ENCODE results near the gene ATP6V1F. TPM values are rescaled to one million over a fixed set of nuclear protein-coding genes. Genes with fewer than 3 reads are reported as not detected.

The ATP6V1F gene, protein sequence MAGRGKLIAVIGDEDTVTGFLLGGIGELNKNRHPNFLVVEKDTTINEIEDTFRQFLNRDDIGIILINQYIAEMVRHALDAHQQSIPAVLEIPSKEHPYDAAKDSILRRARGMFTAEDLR
- 100 to 1,000 TPM in 3 of 4 donors, 10 to 100 TPM in 1; 72.3 to 240 (median 123) TPM for total RNA-seq

DNA sequence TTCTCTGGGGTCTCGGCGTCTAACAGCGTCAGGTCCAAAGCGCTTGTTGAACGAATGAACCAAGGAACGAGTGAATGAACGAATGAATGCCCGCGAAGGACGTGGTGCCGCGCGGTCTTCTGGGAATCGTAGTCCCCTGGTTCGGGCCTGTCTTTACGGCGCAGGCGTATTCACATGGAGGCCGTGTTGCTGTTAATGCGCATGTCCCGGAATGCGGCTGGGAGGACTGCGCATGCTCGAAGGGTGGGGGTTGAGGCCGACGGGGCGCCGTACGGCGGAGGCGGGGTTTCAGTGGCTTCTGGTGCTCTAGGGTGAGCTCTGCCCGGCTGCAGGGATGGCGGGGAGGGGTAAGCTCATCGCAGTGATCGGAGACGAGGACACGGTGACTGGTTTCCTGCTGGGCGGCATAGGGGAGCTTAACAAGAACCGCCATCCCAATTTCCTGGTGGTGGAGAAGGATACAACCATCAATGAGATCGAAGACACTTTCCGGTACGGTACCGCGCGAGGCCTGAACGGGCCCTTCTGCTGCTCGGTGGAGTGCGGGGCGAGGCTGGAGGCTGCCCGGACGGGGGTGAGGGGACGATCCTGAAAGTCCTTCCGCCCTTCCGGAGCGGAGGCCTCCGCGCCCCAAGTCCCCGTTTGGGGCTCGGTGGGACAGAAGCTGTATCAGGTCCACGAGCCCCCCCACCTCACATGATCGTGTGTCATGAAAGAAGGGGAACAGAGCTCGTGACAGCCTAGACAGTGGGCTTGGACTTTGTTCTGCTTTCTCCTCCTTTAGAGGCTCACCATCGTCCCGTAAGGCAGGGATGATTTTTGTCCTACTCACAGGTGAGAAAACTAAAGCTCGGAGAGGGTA lies at the start of gene ATP6V1F:
ATP6V1F (plus strand) TSS at position 286 of the 862 bp plus-strand sequence; CDS start at position 335, 49 bp downstream.
- TF ChIP-seq, protein P1, sequence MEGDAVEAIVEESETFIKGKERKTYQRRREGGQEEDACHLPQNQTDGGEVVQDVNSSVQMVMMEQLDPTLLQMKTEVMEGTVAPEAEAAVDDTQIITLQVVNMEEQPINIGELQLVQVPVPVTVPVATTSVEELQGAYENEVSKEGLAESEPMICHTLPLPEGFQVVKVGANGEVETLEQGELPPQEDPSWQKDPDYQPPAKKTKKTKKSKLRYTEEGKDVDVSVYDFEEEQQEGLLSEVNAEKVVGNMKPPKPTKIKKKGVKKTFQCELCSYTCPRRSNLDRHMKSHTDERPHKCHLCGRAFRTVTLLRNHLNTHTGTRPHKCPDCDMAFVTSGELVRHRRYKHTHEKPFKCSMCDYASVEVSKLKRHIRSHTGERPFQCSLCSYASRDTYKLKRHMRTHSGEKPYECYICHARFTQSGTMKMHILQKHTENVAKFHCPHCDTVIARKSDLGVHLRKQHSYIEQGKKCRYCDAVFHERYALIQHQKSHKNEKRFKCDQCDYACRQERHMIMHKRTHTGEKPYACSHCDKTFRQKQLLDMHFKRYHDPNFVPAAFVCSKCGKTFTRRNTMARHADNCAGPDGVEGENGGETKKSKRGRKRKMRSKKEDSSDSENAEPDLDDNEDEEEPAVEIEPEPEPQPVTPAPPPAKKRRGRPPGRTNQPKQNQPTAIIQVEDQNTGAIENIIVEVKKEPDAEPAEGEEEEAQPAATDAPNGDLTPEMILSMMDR (IDR thresholded peaks at IDR 0.05; ENCODE audit: low read depth): no peak

DNA sequence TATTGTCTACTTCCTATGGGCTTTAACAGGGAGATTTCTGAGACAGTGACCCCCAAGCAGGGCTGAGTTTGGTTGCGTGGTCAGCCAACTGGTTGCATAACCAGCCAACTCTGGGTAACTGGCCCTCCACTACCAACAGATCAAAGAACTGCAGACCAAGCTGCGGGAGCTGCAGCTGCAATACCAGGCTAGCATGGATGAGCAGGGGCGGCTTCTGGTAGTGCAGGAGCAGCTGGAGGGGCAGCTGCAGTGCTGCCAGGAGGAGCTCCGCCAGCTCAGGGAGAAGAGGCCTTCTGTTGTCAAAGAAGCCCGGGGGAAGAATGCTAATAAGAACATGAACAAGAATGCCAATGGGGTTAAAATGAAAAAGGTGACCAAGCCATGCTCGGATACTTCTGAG lies 48.2 kb upstream of the ATP6V1F start:
- TF ChIP-seq, protein P1 (IDR thresholded peaks at IDR 0.05; ENCODE audit: low read depth): no peak

DNA sequence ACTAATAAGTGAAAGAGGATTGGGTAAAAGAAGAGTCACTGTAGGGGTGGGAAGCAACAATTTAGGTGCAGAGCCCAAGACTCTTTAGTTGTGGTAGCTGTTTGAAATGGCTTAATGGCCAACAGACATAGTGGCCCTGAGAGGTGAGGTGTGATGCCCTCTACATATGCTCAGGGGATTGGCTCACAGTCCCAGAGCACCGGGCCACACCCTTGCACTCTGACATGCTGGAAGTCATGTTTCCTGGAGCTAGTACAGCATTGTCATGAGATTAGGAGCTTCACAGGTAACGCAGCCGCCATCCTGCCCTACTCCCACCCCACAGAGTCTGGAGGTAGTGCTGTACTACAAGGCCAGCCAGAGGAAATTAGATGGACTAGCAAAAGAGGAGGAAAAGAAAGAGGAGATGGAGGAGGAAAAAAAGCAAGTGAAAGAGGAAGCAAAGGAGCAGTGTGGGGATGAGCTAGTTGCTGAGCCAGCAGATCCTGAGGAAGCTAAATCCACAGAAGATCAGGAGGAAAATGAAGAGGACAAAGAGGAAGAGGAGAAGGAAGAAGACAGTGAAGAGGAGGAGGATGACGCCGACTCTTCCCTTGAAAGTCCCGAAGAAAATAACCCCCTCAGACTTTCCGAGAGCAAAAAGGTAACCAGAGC lies 47.2 kb upstream of the ATP6V1F start:
- TF ChIP-seq, protein P1 (IDR thresholded peaks at IDR 0.05; ENCODE audit: low read depth): no peak

DNA sequence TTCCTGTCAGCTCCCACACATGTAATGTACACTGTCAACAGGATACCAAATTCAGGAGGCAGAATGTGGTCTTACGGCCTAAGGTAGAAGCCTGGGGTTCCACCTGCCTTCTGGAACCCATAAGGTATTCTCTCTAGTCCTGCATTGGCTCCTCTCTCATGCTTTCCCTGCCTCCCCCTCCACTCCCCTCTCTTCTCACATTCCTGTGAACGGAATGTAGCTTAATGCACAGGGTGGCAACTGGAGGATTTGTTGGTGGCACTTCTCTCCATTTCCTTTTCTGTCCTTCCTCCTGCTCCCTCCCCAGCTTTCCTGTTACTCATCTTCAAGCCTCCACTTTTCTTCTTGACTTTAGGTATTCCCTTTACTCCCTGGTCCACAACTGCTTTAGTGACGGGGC lies 44.0 kb upstream of the ATP6V1F start:
- TF ChIP-seq, protein P1 (IDR thresholded peaks at IDR 0.05; ENCODE audit: low read depth): no peak

DNA sequence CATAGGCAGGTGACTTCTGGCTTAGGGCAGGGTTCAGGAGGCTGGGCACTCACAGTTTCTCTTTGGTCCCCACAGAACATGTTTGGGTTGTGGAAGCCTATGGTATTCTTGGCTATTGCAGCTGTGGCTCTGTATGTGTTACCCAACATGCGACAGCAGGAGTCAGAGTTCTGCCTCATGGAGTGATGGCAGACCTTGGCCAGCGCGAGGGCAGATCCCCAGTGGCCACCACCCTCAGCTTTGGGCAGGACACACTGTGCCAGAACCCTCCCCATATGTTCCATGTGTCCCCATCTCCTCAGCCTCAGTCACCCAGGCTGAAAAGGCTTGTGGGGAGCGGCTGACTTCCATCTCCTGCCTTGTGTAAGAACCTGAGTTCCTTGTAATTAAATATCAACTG lies 40.9 kb upstream of the ATP6V1F start:
- TF ChIP-seq, protein P1 (IDR thresholded peaks at IDR 0.05; ENCODE audit: low read depth): no peak

DNA sequence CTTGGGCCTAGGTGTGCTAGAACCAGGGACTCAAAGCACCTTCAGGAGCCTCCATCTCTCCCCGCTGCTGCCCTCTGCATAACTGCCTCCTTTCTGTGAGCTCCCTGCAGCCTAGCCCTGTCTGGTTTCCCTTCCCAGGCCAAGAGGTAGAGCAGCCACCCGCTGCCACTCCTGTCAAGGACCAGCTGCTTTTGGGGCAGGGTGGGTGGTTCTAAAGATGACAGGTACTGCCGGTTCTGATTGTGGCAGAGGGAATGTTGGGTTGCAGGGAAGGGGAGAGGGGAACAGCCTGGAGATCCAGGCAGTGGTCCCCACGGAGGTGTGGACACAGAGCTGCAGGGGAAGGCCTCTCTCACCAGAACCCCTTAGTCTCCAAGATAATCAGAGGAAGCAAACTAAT lies 36.1 kb upstream of the ATP6V1F start:
- TF ChIP-seq, protein P1 (IDR thresholded peaks at IDR 0.05; ENCODE audit: low read depth): no peak

DNA sequence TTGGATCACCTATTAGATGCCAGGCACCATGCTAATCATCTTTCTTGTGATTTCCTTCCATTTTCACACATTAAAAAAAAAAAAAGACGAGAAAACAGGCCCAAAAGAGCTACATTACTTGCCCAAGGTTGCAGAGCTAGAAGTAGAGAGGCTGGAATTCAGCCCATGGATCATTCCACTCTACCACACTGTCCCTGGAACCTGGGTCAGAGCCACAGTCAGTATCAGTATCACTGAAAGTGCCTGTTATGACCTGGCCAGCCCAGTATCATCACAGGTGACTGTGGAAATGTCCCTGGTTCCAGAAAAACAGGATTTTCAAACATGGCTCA lies 35.8 kb upstream of the ATP6V1F start:
- TF ChIP-seq, protein P1 (IDR thresholded peaks at IDR 0.05; ENCODE audit: low read depth): no peak
